Dendritic cell treated with granulocyte-macrophage colony-stimulating factor and Interleukin-4, amounts not matched to agents 40 ng/mL and 50 ng/mL, for 4 days (primary cell): Measurements from ENCODE around the gene TMEM140.
A peak's percentile ranks its signal among the peaks of the same experiment; 100 is the strongest.
"Not testable (repeated sequence)": the region's sequence is repeated elsewhere in the genome, so short reads cannot be mapped to it uniquely, and the experiment has no call there.

Experiments
- H3K27ac Mint-ChIP-seq: one replicate; pipeline ENCODE4 v1.8.0; 2022; ENCODE audit warnings: mild to moderate bottlenecking, mixed read lengths
- H3K27me3 Mint-ChIP-seq: one replicate; pipeline ENCODE4 v1.8.0; 2022; ENCODE audit warnings: mild to moderate bottlenecking, mixed read lengths
- H3K36me3 Mint-ChIP-seq: one replicate; pipeline ENCODE4 v1.8.0; 2022; ENCODE audit warnings: low read depth, mixed read lengths
- H3K4me1 Mint-ChIP-seq: one replicate; pipeline ENCODE4 v1.8.0; 2022; ENCODE audit warnings: low read depth, mixed read lengths
- H3K4me3 Mint-ChIP-seq: one replicate; pipeline ENCODE4 v1.8.0; 2022; ENCODE audit warnings: mild to moderate bottlenecking, moderate library complexity, mixed read lengths
- H3K9me3 Mint-ChIP-seq: one replicate; pipeline ENCODE4 v1.8.0; 2022; ENCODE audit warnings: mixed read lengths
- intact Hi-C: fragments of 100-400 bp; cut with micrococcal nuclease; formaldehyde crosslinking; loops from one replicate; pipeline ENCODE4 v1.15.0; 2022

TMEM140 gene

DNA sequence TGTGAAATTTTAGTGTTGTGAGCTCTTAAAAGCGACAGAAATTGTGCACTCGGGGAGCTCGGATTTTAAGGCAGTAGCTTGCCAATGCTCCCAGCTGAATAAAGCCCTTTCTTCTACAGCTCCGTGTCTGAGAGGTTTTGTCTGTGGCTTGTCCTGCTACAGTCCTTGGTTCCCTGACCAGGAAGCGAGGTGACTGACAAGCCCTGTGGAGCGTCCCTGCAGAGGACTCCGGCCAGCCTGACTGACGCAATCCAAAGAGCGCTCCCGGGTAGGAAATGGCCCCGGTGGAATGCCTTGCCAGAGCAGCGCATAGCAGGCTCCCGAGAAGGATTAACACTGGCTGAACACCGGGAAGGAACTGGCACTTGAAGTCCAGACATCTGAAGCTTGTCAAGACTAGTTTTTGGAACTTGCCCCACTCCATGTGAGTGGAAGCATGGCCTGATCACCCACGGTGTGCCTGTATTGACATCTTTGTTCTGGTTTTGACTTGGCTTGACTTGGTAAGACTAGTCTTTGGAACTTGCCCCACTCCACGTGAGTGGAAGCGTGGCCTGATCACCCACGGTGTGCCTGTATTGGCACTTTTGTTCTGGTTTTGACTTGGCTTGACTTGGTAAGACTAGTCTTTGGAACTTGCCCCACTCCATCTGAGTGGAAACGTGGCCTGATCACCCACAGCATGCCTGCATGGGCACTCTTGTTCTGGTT, 23.9 kb downstream of the TMEM140 start:
- Mint-ChIP-seq H3K27ac (peak overlapping the region; percentile 99), H3K36me3 (peaks cover 46% of the 10 kb centered on the region), H3K4me1 (peaks cover 50% of the 10 kb centered on the region)
- not testable (repeated sequence) for H3K27me3 Mint-ChIP-seq, H3K9me3 Mint-ChIP-seq, H3K4me3 Mint-ChIP-seq
- intact Hi-C loops, result loop anchor here (2.0 kb wide), 2 partner anchors 39 to 185 kb away; partner anchors contain the start of genes AGBL3 and WDR91

DNA sequence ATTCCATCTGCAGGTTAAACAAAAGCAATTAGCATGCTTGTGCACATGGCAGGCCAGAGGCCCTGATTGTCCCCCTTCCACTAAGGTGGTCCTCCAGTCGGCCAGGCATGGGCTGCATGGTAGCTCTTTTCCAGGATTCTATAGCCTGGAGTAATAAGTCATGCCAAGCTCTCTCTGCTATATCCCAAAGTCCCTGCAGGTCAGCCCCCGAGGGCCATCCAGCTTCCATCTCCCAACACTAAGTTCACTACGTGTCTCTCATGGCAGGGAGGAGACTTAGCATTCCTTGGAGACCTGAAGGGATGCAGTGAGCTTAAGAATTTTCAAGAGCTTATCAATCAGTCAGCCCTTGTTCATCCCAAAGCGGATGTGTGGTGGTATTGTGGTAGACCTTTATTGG, 26.0 kb downstream of the TMEM140 start:
- intact Hi-C loops, result not testable (repeated sequence)

DNA sequence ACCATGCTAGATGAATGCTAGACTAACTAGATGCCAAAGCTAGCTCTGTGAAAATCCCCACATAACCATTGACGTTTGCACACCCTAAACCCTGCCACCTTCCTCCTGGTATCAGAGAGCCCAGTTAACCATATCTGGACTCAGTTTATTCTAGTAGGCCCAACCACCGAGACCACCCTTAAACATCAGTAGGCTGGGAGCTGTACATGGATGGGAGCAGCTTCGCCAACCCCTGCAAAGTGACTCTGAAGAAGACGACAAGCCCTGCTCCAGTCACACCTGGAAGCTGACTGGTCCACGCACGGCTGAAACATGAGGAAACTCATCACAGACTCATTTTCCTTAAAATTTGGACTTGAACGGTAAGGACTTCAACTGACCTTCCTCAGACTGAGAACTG, 27.1 kb downstream of the TMEM140 start:
- H3K27me3 Mint-ChIP-seq, result no peaks in the 10 kb centered on the region
- peaks cover 18% of the 10 kb centered on the region for H3K4me1 Mint-ChIP-seq
- intact Hi-C loops, result no loop called here
- no peak overlapping the region for H3K27ac Mint-ChIP-seq
- peaks cover 6% of the 10 kb centered on the region for H3K9me3 Mint-ChIP-seq
- H3K36me3 Mint-ChIP-seq, result peaks cover 14% of the 10 kb centered on the region
- H3K4me3 Mint-ChIP-seq, result no peak overlapping the region

More for the DNA sequence above, 26.0 kb downstream of the TMEM140 start:
- not testable (repeated sequence) for H3K27me3 Mint-ChIP-seq, H3K27ac Mint-ChIP-seq, H3K4me3 Mint-ChIP-seq, H3K9me3 Mint-ChIP-seq
- Mint-ChIP-seq H3K36me3 (peaks cover 25% of the 10 kb centered on the region), H3K4me1 (peaks cover 29% of the 10 kb centered on the region)

DNA sequence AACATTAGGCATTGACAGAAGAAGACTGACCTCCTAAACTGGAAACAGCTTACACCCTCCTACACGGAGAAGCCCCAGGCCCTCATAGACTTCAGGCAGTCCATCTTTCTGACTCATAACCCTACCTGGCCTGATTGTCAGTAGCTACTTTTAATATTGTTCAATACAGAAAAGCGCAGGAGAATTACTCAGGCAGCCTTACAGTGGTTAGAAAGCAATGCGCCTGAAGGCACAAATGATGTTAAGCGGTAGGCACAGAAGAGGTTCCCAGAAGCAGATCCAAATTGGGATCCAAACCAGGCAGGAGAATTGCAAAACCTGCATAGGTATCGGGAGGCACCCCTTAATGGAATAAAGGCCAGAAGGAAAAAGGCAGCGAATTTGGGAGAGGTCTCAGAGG, 28.1 kb downstream of the TMEM140 start:
- H3K27me3 Mint-ChIP-seq, result no peaks in the 10 kb centered on the region
- peaks cover 7% of the 10 kb centered on the region for H3K36me3 Mint-ChIP-seq
- peaks cover 16% of the 10 kb centered on the region for H3K9me3 Mint-ChIP-seq
- intact Hi-C loops, result no loop called here
- no peak overlapping the region for H3K27ac Mint-ChIP-seq
- no peak overlapping the region for H3K4me3 Mint-ChIP-seq
- peaks cover 14% of the 10 kb centered on the region for H3K4me1 Mint-ChIP-seq

DNA sequence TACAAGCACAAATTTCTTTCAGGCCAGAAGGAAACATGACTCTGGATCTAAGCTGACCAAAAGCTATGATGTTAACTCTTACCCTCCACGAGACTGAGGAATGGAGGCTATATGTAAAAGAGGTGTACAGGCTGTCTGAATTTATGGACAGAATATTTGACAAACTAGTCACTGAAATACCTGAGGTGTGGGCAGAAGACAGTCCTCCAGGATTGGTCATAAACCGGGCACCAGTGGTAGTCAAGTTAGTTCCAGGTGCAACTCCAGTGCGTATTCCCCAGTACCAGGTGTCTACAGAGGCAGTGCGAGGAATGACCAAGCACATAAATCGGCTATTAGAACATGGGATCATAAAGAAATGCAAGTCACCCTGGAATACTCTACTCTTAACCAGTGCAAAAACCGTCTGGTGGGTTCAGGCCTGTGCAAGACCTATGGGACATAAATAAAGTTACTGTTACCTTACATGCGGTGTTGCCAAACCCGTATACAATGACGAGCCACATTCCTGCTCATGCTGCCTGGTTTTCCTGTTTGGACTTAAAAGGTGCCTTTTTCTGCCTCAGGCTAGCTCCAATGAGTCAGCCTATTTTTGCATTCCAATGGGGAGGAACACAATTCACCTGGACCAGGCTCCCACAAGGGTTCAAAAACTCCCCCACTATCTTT, 29.3 kb downstream of the TMEM140 start:
- peaks cover 28% of the 10 kb centered on the region for H3K9me3 Mint-ChIP-seq
- H3K27me3 Mint-ChIP-seq, result no peaks in the 10 kb centered on the region
- H3K27ac Mint-ChIP-seq, result no peak overlapping the region
- H3K4me1 Mint-ChIP-seq, result peaks cover 3% of the 10 kb centered on the region
- no peak overlapping the region for H3K4me3 Mint-ChIP-seq
- H3K36me3 Mint-ChIP-seq, result peaks cover 16% of the 10 kb centered on the region
- intact Hi-C loops, result no loop called here

DNA sequence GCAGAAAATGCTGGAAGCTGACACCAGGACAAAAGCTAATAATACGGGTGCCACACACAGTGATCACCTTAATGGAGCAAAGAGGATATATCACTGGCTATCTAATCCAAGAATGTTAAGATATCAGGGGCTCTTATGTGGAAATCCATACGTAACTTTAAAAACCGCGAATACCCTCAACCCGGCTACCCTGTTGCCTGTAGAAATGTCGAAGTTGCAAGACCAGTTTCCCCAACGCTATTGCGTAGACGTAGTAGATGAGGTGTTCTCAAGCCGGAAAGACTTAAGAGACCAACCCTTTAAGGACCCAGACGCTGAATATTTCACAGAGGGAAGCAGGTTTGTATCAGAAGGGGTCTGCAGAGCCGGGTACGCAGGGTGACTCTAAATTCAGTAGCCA, 30.5 kb downstream of the TMEM140 start:
- Mint-ChIP-seq H3K27ac (no peak overlapping the region), H3K4me1 (no peaks in the 10 kb centered on the region), H3K36me3 (peaks cover 25% of the 10 kb centered on the region), H3K9me3 (peaks cover 40% of the 10 kb centered on the region), H3K4me3 (no peak overlapping the region), H3K27me3 (no peaks in the 10 kb centered on the region)
- intact Hi-C loops, result no loop called here

DNA sequence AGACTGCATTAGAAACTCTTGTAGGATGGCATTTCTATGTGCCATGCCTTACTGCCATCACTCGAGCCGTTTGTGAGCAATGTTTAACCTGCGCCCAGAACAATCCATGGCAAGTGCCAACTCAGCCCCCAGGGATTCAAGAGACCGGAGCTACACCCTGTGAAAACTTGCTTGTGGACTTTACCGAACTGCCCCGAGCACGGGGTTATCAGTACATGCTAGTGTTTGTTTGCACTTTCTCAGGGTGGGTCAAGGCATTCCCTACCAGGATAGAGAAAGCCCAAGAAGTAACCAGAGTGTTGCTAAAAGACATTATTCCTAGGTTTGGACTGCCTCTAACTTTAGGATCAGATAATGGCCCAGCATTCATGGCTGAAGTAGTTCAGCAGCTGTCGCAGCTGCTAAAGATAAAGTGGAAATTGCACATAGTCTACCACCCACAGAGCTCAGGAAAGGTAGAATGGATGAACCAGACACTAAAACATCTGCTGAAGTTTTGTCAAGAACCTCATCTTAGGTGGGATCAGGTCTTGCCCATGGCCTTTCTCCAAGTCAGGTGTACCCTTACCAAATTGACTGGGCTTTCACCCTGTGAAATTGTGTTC, 31.6 kb downstream of the TMEM140 start:
- Mint-ChIP-seq H3K4me3 (no peak overlapping the region), H3K4me1 (no peaks in the 10 kb centered on the region), H3K27me3 (no peaks in the 10 kb centered on the region), H3K9me3 (peaks cover 51% of the 10 kb centered on the region), H3K36me3 (peaks cover 35% of the 10 kb centered on the region), H3K27ac (no peak overlapping the region)
- intact Hi-C loops, result no loop called here

DNA sequence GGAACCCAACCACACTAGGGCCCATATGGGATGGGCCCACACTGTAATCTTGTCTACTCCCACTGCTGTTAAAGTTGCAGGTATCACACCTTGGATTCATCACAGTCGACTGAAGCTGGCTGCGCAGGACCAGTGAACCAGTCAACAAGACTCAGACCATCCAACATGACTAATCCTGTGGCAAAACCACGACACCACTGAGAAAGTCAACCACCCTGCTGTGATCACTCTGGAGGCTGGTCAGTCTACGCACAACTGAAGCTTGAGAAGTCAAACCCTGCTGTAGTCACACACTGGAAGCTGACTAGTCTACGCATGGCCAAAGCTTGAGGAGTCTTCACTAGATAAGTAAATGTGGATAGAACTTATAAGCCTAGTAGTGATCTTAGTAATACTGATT, 32.2 kb downstream of the TMEM140 start:
- H3K27me3 Mint-ChIP-seq, result no peaks in the 10 kb centered on the region
- H3K27ac Mint-ChIP-seq, result no peak overlapping the region
- H3K36me3 Mint-ChIP-seq, result peaks cover 42% of the 10 kb centered on the region
- H3K4me1 Mint-ChIP-seq, result no peaks in the 10 kb centered on the region
- peaks cover 53% of the 10 kb centered on the region for H3K9me3 Mint-ChIP-seq
- no peak overlapping the region for H3K4me3 Mint-ChIP-seq
- intact Hi-C loops, result no loop called here

DNA sequence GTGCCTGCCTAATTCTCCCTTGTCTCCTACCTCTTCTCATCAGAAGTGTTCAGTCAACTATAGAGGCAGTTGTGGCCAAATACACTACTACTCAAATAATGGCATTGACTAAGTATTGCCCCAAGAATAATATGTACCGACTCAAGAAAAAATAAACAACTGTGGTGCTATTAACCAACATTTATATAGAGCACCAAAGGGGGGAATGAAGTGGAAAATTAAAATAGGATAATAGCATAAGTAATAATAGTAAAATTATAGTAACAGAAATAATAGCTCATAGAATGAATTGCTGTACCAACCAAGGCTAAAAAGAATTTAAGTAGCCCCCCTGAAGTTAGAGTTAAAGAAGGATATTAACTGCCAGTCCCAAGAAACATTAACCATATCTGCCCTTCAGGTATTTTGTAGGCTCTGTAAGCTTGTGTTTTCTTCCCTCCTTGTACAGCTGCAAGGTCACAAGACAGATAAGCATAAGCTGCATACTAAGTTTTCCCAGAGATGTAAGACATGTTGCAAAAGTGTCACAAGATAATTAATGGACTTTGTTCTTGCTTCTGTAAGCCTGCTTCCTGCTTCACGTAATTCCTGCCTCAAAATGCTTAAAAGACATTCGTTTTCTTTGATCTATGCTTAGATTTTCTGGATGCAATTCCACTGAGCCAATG, 33.5 kb downstream of the TMEM140 start:
- peaks cover 55% of the 10 kb centered on the region for H3K36me3 Mint-ChIP-seq
- intact Hi-C loops, result no loop called here
- H3K27ac Mint-ChIP-seq, result no peak overlapping the region

DNA sequence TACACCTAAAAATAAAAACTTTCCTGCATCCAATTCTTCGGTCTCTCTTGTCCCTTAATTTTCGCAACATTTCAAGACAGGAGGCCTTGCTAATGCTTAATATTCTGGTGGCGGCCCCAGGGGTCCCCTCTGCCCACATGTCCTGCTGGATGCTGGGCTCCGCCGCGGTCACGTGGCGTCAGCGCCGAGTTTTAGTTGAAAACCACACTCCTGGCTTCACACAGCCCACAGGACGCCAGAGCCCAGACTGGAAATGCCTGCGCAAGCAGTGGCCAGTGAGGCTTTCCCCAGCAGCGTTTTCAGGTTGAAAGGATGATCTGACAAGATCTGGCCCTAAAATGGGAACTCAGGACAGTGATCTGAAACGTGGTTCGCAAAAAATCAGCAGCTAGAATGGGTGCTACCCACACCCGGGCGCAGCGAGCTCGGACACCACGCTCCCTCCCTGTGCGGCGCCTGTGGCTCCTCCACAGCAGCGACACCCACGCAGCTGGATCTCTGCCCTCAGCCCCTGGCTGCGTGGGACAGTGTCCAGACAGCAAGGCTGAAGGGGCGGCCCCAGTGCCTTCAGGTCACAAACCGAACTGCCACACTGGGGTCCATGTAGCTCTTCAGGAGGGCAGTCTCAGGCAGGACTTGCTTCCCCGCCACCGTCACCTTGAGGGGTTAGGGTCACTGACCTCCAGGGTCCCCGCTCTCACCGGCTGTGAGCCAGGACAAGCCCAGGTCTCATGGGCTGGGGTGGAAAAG, 34.2 kb downstream of the TMEM140 start:
- Mint-ChIP-seq H3K4me1 (no peaks in the 10 kb centered on the region), H3K27ac (no peak overlapping the region), H3K27me3 (no peaks in the 10 kb centered on the region), H3K36me3 (peaks cover 62% of the 10 kb centered on the region), H3K4me3 (no peak overlapping the region), H3K9me3 (peaks cover 53% of the 10 kb centered on the region)
- intact Hi-C loops, result no loop called here

More for the DNA sequence above, 33.5 kb downstream of the TMEM140 start:
- Mint-ChIP-seq H3K27me3 (no peaks in the 10 kb centered on the region), H3K9me3 (peaks cover 53% of the 10 kb centered on the region), H3K4me1 (no peaks in the 10 kb centered on the region), H3K4me3 (no peak overlapping the region)

DNA sequence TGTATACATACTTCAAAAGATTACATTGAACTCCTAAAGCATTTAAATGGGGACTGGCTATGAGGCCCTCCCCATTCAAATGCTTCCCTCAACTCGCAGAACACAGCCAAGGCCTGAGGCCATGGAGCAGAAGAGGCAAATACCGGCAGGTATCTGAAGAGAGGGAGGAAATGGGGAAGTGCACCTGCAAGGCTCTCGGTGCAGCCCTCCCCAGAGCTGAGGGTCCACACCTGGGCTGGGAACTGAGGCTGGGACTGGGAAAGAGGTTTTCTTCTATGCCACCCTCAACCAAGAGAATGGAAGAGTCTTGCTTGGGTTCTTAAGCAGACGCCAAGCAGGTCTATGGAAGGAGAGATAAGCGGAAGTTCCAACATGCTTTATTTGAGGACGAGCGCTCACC, 35.6 kb downstream of the TMEM140 start:
- Mint-ChIP-seq H3K27ac (no peak overlapping the region), H3K9me3 (peaks cover 53% of the 10 kb centered on the region), H3K4me3 (no peak overlapping the region), H3K4me1 (no peaks in the 10 kb centered on the region), H3K36me3 (peaks cover 76% of the 10 kb centered on the region), H3K27me3 (no peaks in the 10 kb centered on the region)
- intact Hi-C loops, result no loop called here

DNA sequence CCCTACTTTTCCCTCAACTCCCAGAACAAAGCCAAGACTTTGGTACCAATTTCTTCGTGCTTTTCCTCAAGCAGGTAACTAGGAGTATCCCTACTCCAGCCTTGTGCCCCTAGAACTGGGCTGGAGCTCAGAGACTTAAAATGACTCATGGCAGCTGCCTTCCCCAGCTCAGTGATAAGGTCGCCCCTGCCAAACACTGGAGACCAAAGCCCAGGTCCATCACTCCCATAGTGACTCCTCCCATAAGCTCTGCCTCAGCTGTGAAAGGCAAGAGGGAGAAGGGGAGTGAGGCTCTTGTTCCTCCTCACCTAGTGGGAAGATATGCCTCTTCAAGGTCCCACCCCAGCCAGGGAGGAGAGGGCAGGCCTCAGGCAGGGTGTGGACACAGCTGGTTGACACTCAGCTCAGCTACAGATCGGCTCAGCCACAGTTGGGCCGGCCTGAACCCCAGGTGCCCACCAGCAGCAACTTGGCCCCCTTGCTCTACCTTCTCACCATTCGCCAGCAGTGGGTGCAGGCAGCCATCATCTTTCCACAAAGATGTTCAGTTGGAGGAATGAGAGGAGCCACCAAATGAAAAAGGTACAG, 36.5 kb downstream of the TMEM140 start:
- intact Hi-C loops, result no loop called here
- Mint-ChIP-seq H3K4me1 (no peaks in the 10 kb centered on the region), H3K27ac (no peak overlapping the region), H3K36me3 (peaks cover 85% of the 10 kb centered on the region), H3K9me3 (peaks cover 53% of the 10 kb centered on the region), H3K4me3 (no peak overlapping the region), H3K27me3 (no peaks in the 10 kb centered on the region)

DNA sequence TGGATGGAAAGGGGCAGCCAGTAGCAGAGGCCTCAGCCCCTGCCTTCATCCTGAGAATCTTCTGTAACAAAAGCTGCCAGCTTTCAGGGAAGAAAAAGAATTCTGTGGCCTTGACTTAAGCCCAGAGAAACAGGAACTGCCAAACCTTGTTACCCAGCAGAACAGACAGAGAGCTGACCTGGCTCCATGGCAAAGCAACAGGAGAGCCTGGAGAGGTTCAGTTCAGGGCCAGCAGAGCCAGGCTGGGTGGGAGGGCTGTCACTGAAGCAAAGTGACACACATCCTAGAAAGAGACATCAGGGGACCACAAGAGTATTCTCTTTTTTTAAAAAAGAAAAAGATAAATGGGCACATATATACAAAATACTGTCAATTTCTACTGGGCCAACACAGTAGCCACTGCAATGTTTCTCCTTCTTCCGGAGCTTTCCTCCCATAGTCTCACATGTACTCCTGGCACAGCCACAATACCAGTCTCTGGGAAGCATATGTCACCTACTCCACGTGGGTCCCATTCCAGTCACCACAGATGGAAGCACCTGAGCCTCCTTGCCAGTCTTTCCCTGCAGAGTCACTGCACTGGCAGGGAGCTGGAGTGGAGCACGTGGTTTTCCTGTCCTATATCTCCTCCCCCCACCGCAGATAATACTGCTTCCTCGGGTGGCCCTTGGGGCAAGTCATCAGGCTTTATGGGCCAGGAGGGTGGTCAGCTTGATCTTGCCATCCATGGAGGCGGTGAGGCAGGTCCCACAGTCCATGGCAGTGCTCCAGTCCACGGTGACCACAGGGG, 37.8 kb downstream of the TMEM140 start:
- Mint-ChIP-seq H3K27me3 (no peaks in the 10 kb centered on the region), H3K4me3 (no peak overlapping the region), H3K36me3 (peaks cover 98% of the 10 kb centered on the region), H3K27ac (no peak overlapping the region), H3K9me3 (peaks cover 40% of the 10 kb centered on the region), H3K4me1 (peaks cover 10% of the 10 kb centered on the region)
- intact Hi-C loops, result no loop called here
